GM12872 (cell line): Measurements from ENCODE around the gene C9orf152.

Experiments
- TF ChIP-seq, protein P1 (sequence below): IDR thresholded peaks from 3 replicates; pipeline ENCODE4 v1.5.1; 2011; ENCODE audit warnings: low read depth, mild to moderate bottlenecking, low read length, moderate library complexity; ENCODE audit not compliant: insufficient read depth

The C9orf152 gene

DNA sequence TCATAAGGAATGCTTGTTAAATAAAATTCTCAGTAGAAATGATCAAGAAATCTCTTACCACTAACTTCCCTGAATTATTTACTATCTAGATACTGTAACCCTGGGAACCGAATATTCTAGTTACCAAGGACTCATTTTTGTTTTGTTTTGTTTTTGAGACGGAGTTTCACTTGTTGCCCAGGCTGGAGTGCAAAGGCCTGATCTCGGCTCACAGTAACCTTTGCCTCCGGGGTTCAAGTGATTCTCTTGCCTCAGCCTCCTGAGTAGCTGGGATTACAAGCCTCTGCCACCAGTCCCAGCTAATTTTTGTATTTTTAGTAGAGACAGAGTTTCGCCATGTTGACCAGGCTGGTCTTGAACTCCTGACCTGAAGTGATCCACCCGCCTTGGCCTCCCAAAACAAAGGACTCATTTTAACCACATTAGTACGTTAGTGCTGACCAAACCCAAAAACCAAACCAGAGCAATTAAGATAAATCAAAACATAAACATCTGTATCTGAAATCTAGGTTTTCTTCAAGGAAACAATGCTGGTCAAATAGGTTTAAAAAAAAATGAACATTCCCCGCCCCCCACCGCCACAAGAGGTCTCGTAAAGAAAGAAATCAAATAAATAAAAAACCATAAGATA is 44.7 kb upstream of the C9orf152 start:
- TF ChIP-seq, protein P1, sequence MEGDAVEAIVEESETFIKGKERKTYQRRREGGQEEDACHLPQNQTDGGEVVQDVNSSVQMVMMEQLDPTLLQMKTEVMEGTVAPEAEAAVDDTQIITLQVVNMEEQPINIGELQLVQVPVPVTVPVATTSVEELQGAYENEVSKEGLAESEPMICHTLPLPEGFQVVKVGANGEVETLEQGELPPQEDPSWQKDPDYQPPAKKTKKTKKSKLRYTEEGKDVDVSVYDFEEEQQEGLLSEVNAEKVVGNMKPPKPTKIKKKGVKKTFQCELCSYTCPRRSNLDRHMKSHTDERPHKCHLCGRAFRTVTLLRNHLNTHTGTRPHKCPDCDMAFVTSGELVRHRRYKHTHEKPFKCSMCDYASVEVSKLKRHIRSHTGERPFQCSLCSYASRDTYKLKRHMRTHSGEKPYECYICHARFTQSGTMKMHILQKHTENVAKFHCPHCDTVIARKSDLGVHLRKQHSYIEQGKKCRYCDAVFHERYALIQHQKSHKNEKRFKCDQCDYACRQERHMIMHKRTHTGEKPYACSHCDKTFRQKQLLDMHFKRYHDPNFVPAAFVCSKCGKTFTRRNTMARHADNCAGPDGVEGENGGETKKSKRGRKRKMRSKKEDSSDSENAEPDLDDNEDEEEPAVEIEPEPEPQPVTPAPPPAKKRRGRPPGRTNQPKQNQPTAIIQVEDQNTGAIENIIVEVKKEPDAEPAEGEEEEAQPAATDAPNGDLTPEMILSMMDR: no peak

DNA sequence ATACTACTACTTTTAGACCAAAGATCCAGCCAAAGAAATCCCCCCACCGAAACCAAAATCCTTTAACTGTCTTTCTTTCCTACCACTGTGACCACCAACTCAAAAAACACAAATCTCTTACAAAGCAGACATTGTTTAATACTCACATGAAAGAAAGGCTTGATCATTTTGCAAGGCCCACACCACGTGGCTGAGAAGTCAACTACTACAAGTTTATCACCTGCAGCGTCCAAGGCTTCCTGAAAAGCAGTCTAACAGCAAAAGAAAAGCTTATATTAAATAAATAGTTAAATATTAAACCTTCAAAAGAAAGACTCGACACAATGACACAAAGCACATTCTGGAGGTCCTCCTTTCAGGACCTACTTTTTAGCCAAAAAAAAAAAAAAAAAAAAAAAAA is 43.3 kb upstream of the C9orf152 start:
- TF ChIP-seq, protein P1: no peak

GRCh38 chr9:110249603-110250002 is 41.6 kb upstream of the C9orf152 start:
- TF ChIP-seq, protein P1: no peak

DNA sequence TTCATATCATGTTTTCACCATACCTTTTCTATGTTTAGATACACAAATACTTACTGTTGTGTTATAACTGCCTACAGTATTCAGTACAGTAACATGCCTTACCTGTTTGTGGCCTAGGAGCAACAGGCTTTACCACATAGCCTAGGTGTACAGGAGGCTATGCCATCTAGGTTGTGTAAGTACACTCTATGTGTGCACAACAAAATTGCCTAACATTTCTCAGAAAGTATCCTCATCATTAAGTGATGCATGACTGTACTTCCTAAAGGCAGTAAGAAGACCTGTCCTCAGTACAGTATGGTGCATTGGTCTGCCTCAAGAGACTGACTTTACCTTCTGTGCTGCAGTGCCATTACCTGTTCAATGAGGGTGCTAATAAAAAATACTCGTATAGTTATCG is 40.4 kb upstream of the C9orf152 start:
- TF ChIP-seq, protein P1: no peak

GRCh38 chr9:110246214-110246613 is 38.3 kb upstream of the C9orf152 start:
- TF ChIP-seq, protein P1: no peak

DNA sequence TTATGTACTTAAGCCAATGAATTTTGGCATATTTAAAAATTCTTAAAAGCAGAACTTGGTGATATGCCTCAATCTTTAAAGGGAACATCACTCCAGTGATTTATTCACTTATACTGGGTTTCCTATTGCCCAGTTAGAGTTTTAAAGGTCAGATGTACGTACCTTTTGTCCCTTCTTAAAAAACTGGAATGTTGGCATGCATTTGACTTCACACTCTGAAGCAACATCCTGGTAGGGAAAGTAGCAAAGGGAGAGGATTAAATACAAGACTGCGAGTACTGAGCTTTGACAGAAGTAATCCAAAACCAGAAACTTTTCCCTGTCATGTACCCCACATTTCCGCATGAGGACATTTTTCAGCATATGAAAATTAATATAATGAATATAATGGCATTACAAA is 36.7 kb upstream of the C9orf152 start:
- TF ChIP-seq, protein P1: no peak

DNA sequence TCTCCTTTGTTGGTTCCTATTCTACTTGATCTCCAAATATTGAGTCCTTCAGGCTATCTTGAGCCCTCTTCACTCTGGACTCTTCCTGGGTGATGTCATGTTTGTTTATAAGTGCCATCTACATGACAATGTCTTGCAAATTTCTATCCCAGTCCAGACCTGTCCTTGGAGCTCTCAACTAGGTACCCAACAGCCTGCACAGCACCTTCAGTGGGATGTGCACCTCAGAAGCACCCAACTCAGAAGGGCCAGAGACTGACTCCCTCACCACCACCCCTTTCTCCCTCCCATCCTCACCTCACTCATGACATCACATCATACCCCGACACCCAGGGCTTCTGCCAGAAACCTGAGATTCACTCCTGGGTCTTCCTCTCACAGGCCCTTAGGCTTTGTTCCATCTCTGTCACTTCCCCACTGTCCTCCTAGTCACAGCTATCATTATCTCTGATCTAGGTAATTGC is 33.9 kb upstream of the C9orf152 start:
- TF ChIP-seq, protein P1: no peak
